Osteoblast (primary cell): ENCODE measurements around the gene FUBP3. TPM values are rescaled to one million over a fixed set of nuclear protein-coding genes. Genes with fewer than 3 reads are reported as not detected.

Source experiments
- DNase-seq: peaks from one replicate; pipeline ENCODE4 v3.0.0; 2011; ENCODE audit warnings: low spot score, mixed read lengths; ENCODE audit not compliant: insufficient read length; ENCODE audit errors: missing footprints
- H2AFZ ChIP-seq: 2 replicates; pipeline ENCODE4 v1.6.0; 2011; ENCODE audit warnings: mild to moderate bottlenecking, low read length
- H3K27ac ChIP-seq: 2 replicates; pipeline ENCODE4 v1.5.1; 2011; ENCODE audit warnings: mild to moderate bottlenecking, low read depth, low read length, moderate library complexity
- H3K27me3 ChIP-seq: 2 replicates; pipeline ENCODE4 v1.6.0; 2012; ENCODE audit warnings: mild to moderate bottlenecking, control low read depth, inconsistent platforms, low read length, moderate library complexity; ENCODE audit not compliant: insufficient read depth
- H3K36me3 ChIP-seq: 2 replicates; pipeline ENCODE4 v1.5.1; 2011; ENCODE audit warnings: mild to moderate bottlenecking, low read length, control low read depth, moderate library complexity; ENCODE audit not compliant: insufficient read depth
- H3K4me1 ChIP-seq: 2 replicates; pipeline ENCODE4 v1.5.1; 2011; ENCODE audit warnings: mild to moderate bottlenecking, low read length, control low read depth, moderate library complexity; ENCODE audit not compliant: insufficient read depth
- H3K4me2 ChIP-seq: 2 replicates; pipeline ENCODE4 v1.6.0; 2011; ENCODE audit warnings: mild to moderate bottlenecking, low read length; ENCODE audit not compliant: insufficient read depth
- H3K4me3 ChIP-seq: fragments of 200-600 bp; sonication (generic); 3 replicates; pipeline ENCODE4 v1.5.1; 2012; ENCODE audit warnings: mild to moderate bottlenecking, low read length, inconsistent platforms; ENCODE audit not compliant: insufficient read depth
- H3K79me2 ChIP-seq: 2 replicates; pipeline ENCODE4 v1.6.0; 2012; ENCODE audit warnings: mild to moderate bottlenecking, low read length, control low read depth, inconsistent platforms; ENCODE audit not compliant: insufficient read depth
- H3K9me3 ChIP-seq: 2 replicates; pipeline ENCODE4 v1.5.1; 2011; ENCODE audit warnings: low read depth, low read length, control low read depth
- H4K20me1 ChIP-seq: 2 replicates; pipeline ENCODE4 v1.6.0; 2012; ENCODE audit warnings: mild to moderate bottlenecking, low read length, control low read depth; ENCODE audit not compliant: insufficient read depth
- CTCF ChIP-seq: IDR thresholded peaks from 2 replicates; pipeline ENCODE4 v1.5.1; 2011; ENCODE audit warnings: mild to moderate bottlenecking, low read depth, low read length, moderate library complexity; ENCODE audit errors: extremely low read depth
- total RNA-seq: library from RNA; depleted of rRNA; stranded (reverse); fragments of >200 nt; gene quantifications from 2 replicates; pipeline ENCODE4 v1.2.3, GENCODE V29; 2012

FUBP3 gene
- total RNA-seq, 1 donor: 45.6 TPM

DNA sequence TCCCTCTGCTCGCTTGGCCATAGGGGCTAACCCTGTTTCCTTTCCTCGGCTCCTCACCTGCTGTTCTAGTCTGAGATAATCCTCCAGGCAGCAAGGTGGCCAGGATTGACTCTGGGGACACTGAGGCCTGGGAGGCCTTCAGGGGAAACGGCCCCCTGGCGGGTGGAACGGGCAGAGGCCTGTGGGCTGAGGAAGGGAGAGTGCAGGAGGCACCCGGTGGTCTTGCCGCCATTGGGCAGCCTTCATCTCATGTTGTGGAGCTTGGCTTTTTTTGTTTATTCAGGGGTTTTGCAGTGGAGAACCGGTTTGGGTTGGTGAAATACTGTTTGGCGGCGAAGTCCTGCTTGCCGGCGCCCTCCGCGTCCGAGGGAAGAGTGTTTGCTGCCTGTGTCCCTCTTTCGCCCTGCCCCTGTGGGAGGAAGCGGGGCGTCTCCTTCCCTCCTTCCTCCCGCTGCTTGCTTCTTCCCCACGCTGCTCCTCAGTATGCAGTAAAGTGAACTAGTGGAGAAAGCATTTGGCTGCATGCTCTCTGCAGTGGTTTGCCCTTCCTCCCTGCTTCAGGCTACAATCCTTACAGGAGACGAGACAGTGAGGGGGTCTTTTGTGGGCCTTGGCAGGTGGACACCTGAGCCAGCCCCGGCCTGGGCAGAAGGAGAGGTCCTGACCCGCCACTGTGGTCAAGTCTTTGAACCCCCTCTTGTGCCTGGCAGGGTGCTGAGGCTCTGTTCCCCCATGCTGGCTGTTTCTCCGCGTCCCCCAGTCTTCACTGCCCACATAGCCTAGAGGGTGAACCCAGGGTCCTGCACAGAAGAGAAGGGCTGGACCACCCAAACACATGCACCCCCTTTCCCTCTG lies 54.2 kb downstream of the FUBP3 start:
- H3K27me3 ChIP-seq: no peaks in the 10 kb centered on the region
- H3K4me2 ChIP-seq: no peak overlapping the region
- no peaks in the 10 kb centered on the region for H3K9me3 ChIP-seq
- H3K36me3 ChIP-seq: peaks cover 69% of the 10 kb centered on the region
- peak; percentile 76 for DNase-seq
- peaks cover 2% of the 10 kb centered on the region for H4K20me1 ChIP-seq
- no peak overlapping the region for H3K27ac ChIP-seq
- H3K4me1 ChIP-seq: no peaks in the 10 kb centered on the region
- H3K4me3 ChIP-seq: no peak overlapping the region
- TF ChIP-seq CTCF: no peak
- no peaks in the 10 kb centered on the region for H3K79me2 ChIP-seq
- H2AFZ ChIP-seq: no peak overlapping the region

DNA sequence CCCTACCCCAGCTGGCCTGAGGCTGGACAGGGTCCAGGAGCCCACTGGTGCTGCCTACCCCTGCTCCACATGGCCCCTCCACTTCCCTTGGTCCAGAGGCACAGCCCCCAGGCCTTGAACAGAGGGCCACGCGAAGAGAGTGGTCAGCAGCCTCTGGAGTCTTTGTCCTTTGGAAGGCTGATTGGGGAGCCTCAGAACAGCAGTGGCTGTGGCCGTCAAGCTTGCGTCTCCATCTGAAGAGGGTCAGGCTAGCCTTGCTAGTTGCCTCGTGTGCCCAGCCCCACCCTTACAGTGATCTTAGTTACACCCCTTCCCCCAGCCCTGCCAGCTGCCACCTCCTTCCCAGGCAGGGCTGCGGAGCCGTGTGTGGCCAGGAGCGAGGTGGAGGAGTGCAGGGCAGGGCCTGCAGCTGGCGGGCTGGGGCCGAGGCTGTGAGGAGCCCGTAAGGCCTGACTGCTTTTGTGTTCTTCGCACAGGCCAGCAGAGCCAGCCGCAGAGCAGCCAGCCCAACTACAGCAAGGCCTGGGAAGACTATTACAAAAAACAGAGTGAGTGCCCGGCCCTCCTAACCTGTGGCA lies 54.9 kb downstream of the FUBP3 start:
- Histone ChIP-seq H3K27me3 (no peaks in the 10 kb centered on the region), H4K20me1 (peaks cover 2% of the 10 kb centered on the region), H3K4me3 (no peak overlapping the region), H3K27ac (no peak overlapping the region), H2AFZ (no peak overlapping the region), H3K4me1 (no peaks in the 10 kb centered on the region), H3K79me2 (no peaks in the 10 kb centered on the region), H3K4me2 (no peak overlapping the region), H3K9me3 (no peaks in the 10 kb centered on the region), H3K36me3 (peaks cover 64% of the 10 kb centered on the region)
- no peak for TF ChIP-seq CTCF
- DNase-seq: no peak

DNA sequence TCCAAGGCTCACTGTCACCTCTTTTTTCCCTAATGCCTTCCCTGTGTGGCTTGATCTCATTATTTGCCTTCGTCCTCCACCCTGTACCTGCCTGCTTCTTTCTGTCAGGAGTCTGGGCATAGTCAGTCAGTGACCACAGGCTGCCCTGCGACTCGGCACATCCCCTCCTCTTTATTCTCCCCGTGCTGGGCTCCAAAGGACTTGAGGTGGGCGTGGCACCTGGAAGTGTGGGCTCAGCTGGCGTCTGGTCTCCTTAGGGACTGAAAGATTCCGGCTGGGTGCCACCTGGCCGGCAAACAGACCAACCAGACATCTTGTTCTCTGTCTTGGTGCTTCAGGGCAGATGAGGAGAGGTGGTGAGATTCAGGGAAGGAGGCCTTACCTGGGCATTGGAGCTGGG lies 55.4 kb downstream of the FUBP3 start:
- Histone ChIP-seq H3K4me2 (no peak overlapping the region), H2AFZ (no peak overlapping the region), H3K27me3 (no peaks in the 10 kb centered on the region), H3K36me3 (peaks cover 59% of the 10 kb centered on the region), H4K20me1 (peaks cover 2% of the 10 kb centered on the region), H3K79me2 (no peaks in the 10 kb centered on the region), H3K9me3 (no peaks in the 10 kb centered on the region), H3K4me1 (no peaks in the 10 kb centered on the region), H3K27ac (no peak overlapping the region), H3K4me3 (no peak overlapping the region)
- DNase-seq: no peak
- TF ChIP-seq CTCF: no peak

- no peak overlapping the region for H2AFZ ChIP-seq
- no peak for TF ChIP-seq CTCF
- peak; percentile 60 for DNase-seq
- no peaks in the 10 kb centered on the region for H3K9me3 ChIP-seq
- peaks cover 2% of the 10 kb centered on the region for H4K20me1 ChIP-seq
- no peaks in the 10 kb centered on the region for H3K4me1 ChIP-seq
- peaks cover 54% of the 10 kb centered on the region for H3K36me3 ChIP-seq
- H3K79me2 ChIP-seq: no peaks in the 10 kb centered on the region
- H3K27ac ChIP-seq: no peak overlapping the region
- H3K4me3 ChIP-seq: no peak overlapping the region
- no peaks in the 10 kb centered on the region for H3K27me3 ChIP-seq
- H3K4me2 ChIP-seq: no peak overlapping the region
Observed at GRCh38 chr9:130635306-130635705, 55.9 kb downstream of the FUBP3 start.
